A549 (cell line): ENCODE measurements around the gene OBSCN. TPM values are rescaled to one million over a fixed set of nuclear protein-coding genes. Genes with fewer than 3 reads are reported as not detected.

Source experiments
- ATAC-seq, 2 experiments: fragments of 200-7000 bp in 1 of 2; fragments of >200 bp in 1 of 2; cut with Nextera tagmentation in 1 of 2; cut with Tn5 transposase in 1 of 2; 3 replicates each; pipeline versions ENCODE4 v1.8.0 to v1.9.1; 2018 to 2020; ENCODE audit warnings: mild to moderate bottlenecking in 1 of 2, moderate library complexity in 1 of 2
- CTCF ChIA-PET: fragments of 300-600 bp; sonication (Branson Sonifier 250); formaldehyde crosslinking; extraction: SDS; loops from one replicate; lab custom pipeline; 2021; ENCODE audit warnings: antibody characterized with exemption, inconsistent platforms; lab: Yijun Ruan, JAX
- POLR2A ChIA-PET: fragments of 350-600 bp; formaldehyde crosslinking; extraction: SDS; loops from one replicate; lab custom pipeline; 2021; ENCODE audit warnings: antibody characterized with exemption, inconsistent platforms; lab: Yijun Ruan, JAX
- DNase-seq, 2 experiments: peaks; one replicate each; pipeline versions ENCODE4 v3.0.0 to v3.0.0-alpha.2; 2011 to 2016; ENCODE audit warnings: low read depth in 1 of 2, low spot score in 1 of 2
- FAIRE-seq: peaks from 2 replicates; lab custom pipeline; 2011; peaks lifted over from hg19 to GRCh38; lab: Jason Lieb, UNC
- H3K27ac ChIP-seq, 2 experiments: fragments of >200 bp; sonication (Bioruptor Twin); formaldehyde crosslinking; 3 replicates each; pipeline ENCODE4 v1.5.1; 2016 to 2017
- H3K4me1 ChIP-seq: fragments of >200 bp; sonication (Bioruptor Twin); formaldehyde crosslinking; 3 replicates; pipeline ENCODE4 v1.6.1; 2016
- H3K4me2 ChIP-seq: fragments of >200 bp; sonication (Bioruptor Twin); formaldehyde crosslinking; 3 replicates; pipeline ENCODE4 v1.6.1; 2016
- H3K4me3 ChIP-seq: fragments of >200 bp; sonication (Bioruptor Twin); formaldehyde crosslinking; 3 replicates; pipeline ENCODE4 v1.5.1; 2016
- H3K9me3 ChIP-seq: fragments of >200 bp; sonication (Bioruptor Twin); formaldehyde crosslinking; 3 replicates; pipeline ENCODE4 v1.6.1; 2016
- ATOH8 ChIP-seq: fragments of 250-450 bp; sonication (Bioruptor Pico); IDR thresholded peaks from 2 replicates; pipeline ENCODE4 v1.5.0; 2020; ENCODE audit warnings: low read depth, mild to moderate bottlenecking, moderate library complexity
- BCL3 ChIP-seq: fragments of >200 bp; sonication (Bioruptor Twin); formaldehyde crosslinking; IDR thresholded peaks from 3 replicates; pipeline ENCODE4 v1.6.1; 2016
- CEBPB ChIP-seq, 2 experiments: fragments of >200 bp in 1 of 2; sonication (Bioruptor Twin) in 1 of 2; formaldehyde crosslinking in 1 of 2; IDR thresholded peaks; 2 replicates each; pipeline ENCODE4 v1.6.1; 2012 to 2016
- CTCF ChIP-seq: fragments of >200 bp; sonication (Bioruptor Twin); formaldehyde crosslinking; IDR thresholded peaks from 3 replicates; pipeline ENCODE4 v1.5.1; 2016
- EHF ChIP-seq: fragments of 250-450 bp; sonication (Bioruptor Pico); IDR thresholded peaks from 2 replicates; pipeline ENCODE4 v1.5.0; 2020; ENCODE audit warnings: mild to moderate bottlenecking
- ESRRA ChIP-seq: fragments of 150-350 bp; IDR thresholded peaks from 2 replicates; pipeline ENCODE4 v1.6.1; 2014; ENCODE audit warnings: mild to moderate bottlenecking, low read length, borderline replicate concordance
- FOSL2 ChIP-seq, 2 experiments: fragments of 450-650 bp in 1 of 2; fragments of >200 bp in 1 of 2; sonication (Bioruptor Twin) in 1 of 2; formaldehyde crosslinking; IDR thresholded peaks; 2 replicates each; pipeline versions ENCODE4 v1.5.0 to v1.6.1; 2016 to 2020; ENCODE audit warnings: mild to moderate bottlenecking in 1 of 2, moderate library complexity in 1 of 2
- GATA3 ChIP-seq: IDR thresholded peaks from 2 replicates; pipeline ENCODE4 v1.6.1; 2012; ENCODE audit warnings: borderline replicate concordance
- HDAC2 ChIP-seq: fragments of 200-600 bp; sonication (generic); IDR thresholded peaks from 2 replicates; pipeline ENCODE4 v1.6.1; 2016
- HMGXB4 ChIP-seq: fragments of 250-450 bp; sonication (Bioruptor Pico); IDR thresholded peaks from 2 replicates; pipeline ENCODE4 v1.5.0; 2021; ENCODE audit warnings: mild to moderate bottlenecking, moderate library complexity, borderline replicate concordance
- HOXB13 ChIP-seq: fragments of 250-450 bp; sonication (Bioruptor Pico); IDR thresholded peaks from 2 replicates; pipeline ENCODE4 v1.5.0; 2020; ENCODE audit warnings: low read depth, mild to moderate bottlenecking, moderate library complexity
- JUN ChIP-seq, 2 experiments: fragments of >200 bp; sonication (Bioruptor Twin); formaldehyde crosslinking; IDR thresholded peaks; 2 replicates in 1 of 2; 3 replicates in 1 of 2; pipeline ENCODE4 v1.6.1; 2016 to 2017
- MAFK ChIP-seq: fragments of 450-650 bp; IDR thresholded peaks from 2 replicates; pipeline ENCODE4 v1.6.1; 2014; ENCODE audit not compliant: partially characterized antibody
- MAX ChIP-seq: IDR thresholded peaks from 2 replicates; pipeline ENCODE4 v1.6.1; 2012
- MAZ ChIP-seq: fragments of 150-350 bp; IDR thresholded peaks from 2 replicates; pipeline ENCODE4 v1.6.1; 2014; ENCODE audit warnings: antibody characterized with exemption, low read depth, low read length, borderline replicate concordance
- MYC ChIP-seq: IDR thresholded peaks from 2 replicates; pipeline ENCODE4 v1.6.1; 2012; ENCODE audit warnings: mild to moderate bottlenecking, inconsistent platforms, low read length, improper control_type of control experiment, borderline replicate concordance
- NFE2L2 ChIP-seq: fragments of 150-350 bp; conservative IDR thresholded peaks from 2 replicates; pipeline ENCODE4 v1.6.1; 2014; ENCODE audit warnings: low read length
- PHF8 ChIP-seq: fragments of 200-600 bp; sonication (generic); IDR thresholded peaks from 2 replicates; pipeline ENCODE4 v1.6.1; 2016; ENCODE audit warnings: low read depth, mild to moderate bottlenecking, antibody characterized with exemption, moderate library complexity, borderline replicate concordance
- RAD21 ChIP-seq, 2 experiments: fragments of >200 bp in 1 of 2; sonication (Bioruptor Twin) in 1 of 2; formaldehyde crosslinking in 1 of 2; IDR thresholded peaks in 1 of 2; conservative IDR thresholded peaks in 1 of 2; 2 replicates in 1 of 2; 3 replicates in 1 of 2; pipeline ENCODE4 v1.6.1; 2012 to 2018; ENCODE audit warnings: inconsistent platforms in 1 of 2
- RCOR1 ChIP-seq: fragments of 150-350 bp; IDR thresholded peaks from 2 replicates; pipeline ENCODE4 v1.6.1; 2014; ENCODE audit warnings: antibody characterized with exemption, low read length, low read depth
- USF2 ChIP-seq: fragments of 450-650 bp; IDR thresholded peaks from 2 replicates; pipeline ENCODE4 v1.6.1; 2014; ENCODE audit warnings: antibody characterized with exemption
- ZC3H11A ChIP-seq: fragments of 450-650 bp; IDR thresholded peaks from 2 replicates; pipeline ENCODE4 v1.6.1; 2014; ENCODE audit warnings: antibody characterized with exemption, mild to moderate bottlenecking
- ZFP36 ChIP-seq: fragments of 450-650 bp; IDR thresholded peaks from 2 replicates; pipeline ENCODE4 v1.6.1; 2014; ENCODE audit warnings: borderline replicate concordance; ENCODE audit not compliant: partially characterized antibody
- ZSCAN20 ChIP-seq: fragments of 250-450 bp; sonication (Bioruptor Pico); IDR thresholded peaks from 2 replicates; pipeline ENCODE4 v1.8.0; 2022; ENCODE audit warnings: mild to moderate bottlenecking, moderate library complexity
- WGBS: methylation state at CpG from one replicate; pipeline ENCODE4 v1.1.6; 2017; ENCODE audit errors: missing lambda C conversion rate; 5-methylcytosine and 5-hydroxymethylcytosine counted together
- polyA plus RNA-seq, 4 experiments: library from polyadenylated mRNA; depleted of rRNA in 3 of 4; stranded (reverse); fragments of >200 nt; fragmentation: RNase III in 1 of 4; extraction: RNeasy Plus Mini Kit Qiagen cat#74134 plus additional on column Dnase treatment in 1 of 4; gene quantifications; 2 replicates in 3 of 4; 3 replicates in 1 of 4; pipeline ENCODE4 v1.2.3, GENCODE V29; 2011 to 2017

Gene OBSCN
- polyA plus RNA-seq, 2 of the 4 experiments (the other 2 are of a cell fraction) = 3.1 to 6.8 TPM

GRCh38 chr1:228295201-228295600 is 87.4 kb downstream of the OBSCN start (continued):
- TF ChIP-seq BCL3 (no peak), JUN (IDR thresholded peaks at IDR 0.05) (no peak), FOSL2 (IDR thresholded peaks at IDR 0.05) (no peak), FOSL2 (CRISPR knock-in tag; IDR thresholded peaks at IDR 0.05) (no peak), ZC3H11A (no peak)

GRCh38 chr1:228295981-228296380 is 88.1 kb downstream of the OBSCN start:
- TF ChIP-seq MAX = no peak
- no peak for TF ChIP-seq GATA3
- no peak for TF ChIP-seq ESRRA
- no peak for TF ChIP-seq MAFK
- no peak for TF ChIP-seq USF2
- no peak for TF ChIP-seq RCOR1
- no peak for TF ChIP-seq ZFP36
- TF ChIP-seq ATOH8 = no peak
- no peak for TF ChIP-seq PHF8
- TF ChIP-seq HMGXB4 = no peak
- TF ChIP-seq HDAC2 = no peak
- TF ChIP-seq MAZ = no peak
- no peak for TF ChIP-seq HOXB13
- TF ChIP-seq EHF = no peak
- TF ChIP-seq CTCF = no peak
- no peak for TF ChIP-seq ZSCAN20 (CRISPR knock-in tag)
- TF ChIP-seq MYC = no peak
- no peak for TF ChIP-seq RAD21 (conservative IDR thresholded peaks at IDR 0.05 in 1 of 2, IDR thresholded peaks at IDR 0.05 in 1 of 2)
- no peak for TF ChIP-seq NFE2L2
- TF ChIP-seq CEBPB (IDR thresholded peaks at IDR 0.05) = no peak
- TF ChIP-seq, all 56 proteins: peak for 0
- WGBS = 36% methylated on average over 2 of the region's 2 CpGs
- Histone ChIP-seq H3K9me3 (peaks cover 19% of the 10 kb centered on the region), H3K27ac (no peak overlapping the region), H3K4me3 (no peak overlapping the region), H3K4me2 (no peak overlapping the region), H3K4me1 (no peaks in the 10 kb centered on the region)
- POLR2A ChIA-PET = no interaction called here
- CTCF ChIA-PET = no interaction called here
- DNase-seq (no peak), ATAC-seq (no peak), FAIRE-seq (no peak)
